GM21390 (cell line): ENCODE data around the gene A3GALT2.

ENCODE experiments used
- ATAC-seq: cut with Tn5 transposase; IDR thresholded peaks from one replicate; pipeline ENCODE4 v1.9.1; 2021; ENCODE audit not compliant: unreplicated experiment

A3GALT2 gene

GRCh38 chr1:33273406-33273805, 47.5 kb downstream of the A3GALT2 start:
- ATAC-seq: no peak

- no peak for ATAC-seq
Measured at GRCh38 chr1:33272930-33273329, 48.0 kb downstream of the A3GALT2 start.

- ATAC-seq: no peak
Measured at GRCh38 chr1:33272509-33272908, 48.4 kb downstream of the A3GALT2 start.

GRCh38 chr1:33271666-33272505, 49.0 kb downstream of the A3GALT2 start:
- ATAC-seq: no peak

GRCh38 chr1:33270808-33271465, 50.0 kb downstream of the A3GALT2 start:
- no peak for ATAC-seq

- ATAC-seq: no peak
Measured at GRCh38 chr1:33270379-33270778, 50.5 kb downstream of the A3GALT2 start.

- ATAC-seq: no peak
Measured at GRCh38 chr1:33269621-33270020, 51.3 kb downstream of the A3GALT2 start.

- no peak for ATAC-seq
Measured at GRCh38 chr1:33268927-33269610, 51.8 kb downstream of the A3GALT2 start.

- no peak for ATAC-seq
Measured at GRCh38 chr1:33268457-33268856, 52.4 kb downstream of the A3GALT2 start.

GRCh38 chr1:33267468-33268205, 53.3 kb downstream of the A3GALT2 start:
- no peak for ATAC-seq

GRCh38 chr1:33266766-33267165, 54.1 kb downstream of the A3GALT2 start:
- ATAC-seq: no peak

- ATAC-seq: no peak
Measured at GRCh38 chr1:33265780-33266605, 54.9 kb downstream of the A3GALT2 start.

- ATAC-seq: no peak
Measured at GRCh38 chr1:33263890-33264504, 56.9 kb downstream of the A3GALT2 start.

- no peak for ATAC-seq
Measured at GRCh38 chr1:33261344-33261743, 59.6 kb downstream of the A3GALT2 start.

GRCh38 chr1:33260439-33260838, 60.5 kb downstream of the A3GALT2 start:
- no peak for ATAC-seq

GRCh38 chr1:33259879-33260278, 61.0 kb downstream of the A3GALT2 start:
- no peak for ATAC-seq

- ATAC-seq: no peak
Measured at GRCh38 chr1:33258788-33259274, 62.1 kb downstream of the A3GALT2 start.

- ATAC-seq: no peak
Measured at GRCh38 chr1:33257772-33258712, 62.9 kb downstream of the A3GALT2 start.
